Peyer's patch (tissue), 4 donors: ENCODE measurements around the gene TNPO3.

Source experiments
- POLR2A ChIP-seq, 2 donors: fragments of 450-650 bp; IDR thresholded peaks; one replicate each; pipeline ENCODE4 v1.5.1; 2017; ENCODE audit warnings: antibody characterized with exemption in 2 of 2, mild to moderate bottlenecking in 2 of 2, moderate library complexity in 2 of 2
- TF ChIP-seq, protein P1 (sequence below), 6 experiments: fragments of 450-650 bp in 4 of 6; fragments of 200-600 bp in 2 of 6; sonication (generic) in 1 of 6; IDR thresholded peaks; one replicate each; pipeline ENCODE4 v1.5.1; 2017 to 2019; ENCODE audit warnings: antibody characterized with exemption in 6 of 6, mild to moderate bottlenecking in 3 of 6, moderate library complexity in 1 of 6

DNA sequence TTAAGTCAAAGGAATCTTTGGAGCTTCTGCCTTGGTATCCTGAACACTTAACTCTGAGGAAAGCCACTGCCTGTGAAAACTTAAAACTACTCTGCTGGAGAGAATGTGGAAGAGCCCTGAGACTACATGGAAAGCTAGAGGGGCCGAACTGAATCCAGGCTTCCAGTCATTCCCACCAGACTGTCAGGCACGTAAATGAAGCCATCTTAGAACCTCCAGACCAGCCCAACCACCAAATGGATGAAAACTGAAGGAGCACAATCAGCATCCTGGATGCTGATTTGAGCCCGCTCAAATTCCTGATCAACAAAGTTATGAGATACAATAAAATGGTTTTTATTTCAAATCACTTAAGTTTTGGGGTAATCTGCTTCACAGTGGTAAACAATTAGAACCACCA lies 30.8 kb downstream of the TNPO3 start:
- no peak for TF ChIP-seq POLR2A (IDR thresholded peaks at IDR 0.05)
- TF ChIP-seq, protein P1, sequence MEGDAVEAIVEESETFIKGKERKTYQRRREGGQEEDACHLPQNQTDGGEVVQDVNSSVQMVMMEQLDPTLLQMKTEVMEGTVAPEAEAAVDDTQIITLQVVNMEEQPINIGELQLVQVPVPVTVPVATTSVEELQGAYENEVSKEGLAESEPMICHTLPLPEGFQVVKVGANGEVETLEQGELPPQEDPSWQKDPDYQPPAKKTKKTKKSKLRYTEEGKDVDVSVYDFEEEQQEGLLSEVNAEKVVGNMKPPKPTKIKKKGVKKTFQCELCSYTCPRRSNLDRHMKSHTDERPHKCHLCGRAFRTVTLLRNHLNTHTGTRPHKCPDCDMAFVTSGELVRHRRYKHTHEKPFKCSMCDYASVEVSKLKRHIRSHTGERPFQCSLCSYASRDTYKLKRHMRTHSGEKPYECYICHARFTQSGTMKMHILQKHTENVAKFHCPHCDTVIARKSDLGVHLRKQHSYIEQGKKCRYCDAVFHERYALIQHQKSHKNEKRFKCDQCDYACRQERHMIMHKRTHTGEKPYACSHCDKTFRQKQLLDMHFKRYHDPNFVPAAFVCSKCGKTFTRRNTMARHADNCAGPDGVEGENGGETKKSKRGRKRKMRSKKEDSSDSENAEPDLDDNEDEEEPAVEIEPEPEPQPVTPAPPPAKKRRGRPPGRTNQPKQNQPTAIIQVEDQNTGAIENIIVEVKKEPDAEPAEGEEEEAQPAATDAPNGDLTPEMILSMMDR (IDR thresholded peaks at IDR 0.05): no peak
